ENCODE data around the gene TIMM23. TPM values are rescaled to one million over a fixed set of nuclear protein-coding genes. Genes with fewer than 3 reads are reported as not detected.

TIMM23 gene
- total and polyA plus RNA-seq, 2 donors (not counting 3 experiments of a cell fraction or from before 2014, with no cell fraction given), result 78.1 to 94.6 TPM

GRCh38 chr10:46014683-46015405, 42.6 kb downstream of the TIMM23 start:
- Histone ChIP-seq H3K4me3 (replicated peaks in 1 of 3; ENCODE audit: insufficient read depth in 1 of 3, low read depth in 1 of 3, low read length in 3 of 3) (no peak overlapping the region), H2AFZ (ENCODE audit: low read depth, low read length) (no peak overlapping the region), H3K9ac (replicated peaks; ENCODE audit: extremely low read depth, insufficient read depth, low read length) (no peak overlapping the region), H3K9me3 (replicated peaks; ENCODE audit: control insufficient read depth, insufficient read depth, low read length) (no peaks in the 10 kb centered on the region), H3K27me3 (ENCODE audit: control insufficient read depth in 2 of 2, insufficient read depth in 2 of 2, low read length in 2 of 2) (no peaks in the 10 kb centered on the region), H3K27ac (ENCODE audit: insufficient read depth, low read depth, low read length) (no peak overlapping the region), H3K9me1 (replicated peaks; ENCODE audit: control insufficient read depth, extremely low read depth, insufficient read depth, low read length) (no peaks in the 10 kb centered on the region), H3K4me1 (ENCODE audit: control insufficient read depth, extremely low read depth, insufficient read depth, low read length) (peaks cover 24% of the 10 kb centered on the region), H3K4me2 (ENCODE audit: insufficient read depth, low read length) (no peak overlapping the region), H3K36me3 (ENCODE audit: control insufficient read depth in 2 of 2, extremely low read depth in 1 of 2, insufficient read depth in 2 of 2, low read length in 2 of 2) (peaks cover 21 to 22% of the 10 kb centered on the region in 2 experiments), H3K79me2 (ENCODE audit: control insufficient read depth, insufficient read depth, low read length) (peaks cover 52% of the 10 kb centered on the region), H4K20me1 (replicated peaks; ENCODE audit: control insufficient read depth, extremely low read depth, insufficient read depth, low read length) (no peaks in the 10 kb centered on the region)
- FAIRE-seq (no peak), DNase-seq (ENCODE audit: low read depth, low spot score) (no peak)
- ChIA-PET CTCF (interaction anchor here (0.8 kb wide), 1 partner anchor 8 kb away, joined by 5 read pairs; no protein-coding TSS in a partner anchor), POLR2A (no interaction called here)
- no peak for TF ChIP-seq CTCF (IDR thresholded peaks at IDR 0.05; ENCODE audit: extremely low read depth in 1 of 2, insufficient read depth in 1 of 2, low read depth in 1 of 2, low read length in 2 of 2)
- TF ChIP-seq MAX (IDR thresholded peaks at IDR 0.05; ENCODE audit: insufficient read depth, insufficient read length), result no peak
- TF ChIP-seq GATA2 (IDR thresholded peaks at IDR 0.05; ENCODE audit: insufficient read depth, insufficient read length, low read depth, low read length), result no peak
- intact Hi-C loops (cut with micrococcal nuclease), result no loop called here
- BruUV-seq (replicated peaks), result no TSS peak
- dilution Hi-C loops (cut with MboI; ENCODE audit: extremely low pct_ligation_motif_present, low sequenced_read_pairs), result no loop called here

DNA sequence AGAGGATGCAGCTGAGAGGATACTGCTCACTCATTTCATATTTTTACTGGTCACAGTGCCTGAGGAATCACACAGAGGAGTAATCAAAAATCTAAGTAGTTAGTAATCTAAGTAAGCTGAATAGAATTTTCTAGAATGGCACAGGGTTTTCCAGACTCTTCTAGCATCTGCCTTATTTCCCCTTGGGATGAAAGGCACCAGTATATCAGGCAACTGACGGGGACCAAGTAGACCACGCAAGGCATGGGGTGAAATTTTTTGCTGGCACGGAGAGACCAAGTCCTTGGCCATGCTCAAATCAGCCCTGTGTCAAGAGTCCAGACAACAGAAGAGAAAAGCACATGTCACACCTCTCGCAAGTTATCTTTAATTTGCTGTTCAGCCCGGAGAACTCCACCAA, 43.9 kb downstream of the TIMM23 start:
- no peak for FAIRE-seq
- ChIA-PET POLR2A (interaction anchor here (1.1 kb wide), 1 partner anchor 9 kb away, joined by 3 read pairs; no protein-coding TSS in a partner anchor), CTCF (interaction anchor here (2.3 to 3.9 kb wide), 2 partner anchors 8 to 13 kb away, joined by 11 to 18 read pairs; no protein-coding TSS in a partner anchor)
- H3K9me1 ChIP-seq (replicated peaks; ENCODE audit: control insufficient read depth, extremely low read depth, insufficient read depth, low read length), result no peaks in the 10 kb centered on the region
- no TSS peak for BruUV-seq (replicated peaks)
- no peaks in the 10 kb centered on the region for H4K20me1 ChIP-seq (replicated peaks; ENCODE audit: control insufficient read depth, extremely low read depth, insufficient read depth, low read length)
- H3K4me1 ChIP-seq (ENCODE audit: control insufficient read depth, extremely low read depth, insufficient read depth, low read length), result peaks cover 37% of the 10 kb centered on the region
- H3K27ac ChIP-seq (ENCODE audit: insufficient read depth, low read depth, low read length), result no peak overlapping the region
- H3K79me2 ChIP-seq (ENCODE audit: control insufficient read depth, insufficient read depth, low read length), result peaks cover 66% of the 10 kb centered on the region
- dilution Hi-C loops (cut with MboI; ENCODE audit: extremely low pct_ligation_motif_present, low sequenced_read_pairs) (no loop called here), intact Hi-C loops (cut with micrococcal nuclease) (no loop called here)
- H3K9me3 ChIP-seq (replicated peaks; ENCODE audit: control insufficient read depth, insufficient read depth, low read length), result no peaks in the 10 kb centered on the region
- DNase-seq (ENCODE audit: low read depth, low spot score), result no peak
- H2AFZ ChIP-seq (ENCODE audit: low read depth, low read length), result no peak overlapping the region
- no peak overlapping the region for H3K9ac ChIP-seq (replicated peaks; ENCODE audit: extremely low read depth, insufficient read depth, low read length)
- H3K36me3 ChIP-seq (ENCODE audit: control insufficient read depth in 2 of 2, extremely low read depth in 1 of 2, insufficient read depth in 2 of 2, low read length in 2 of 2), result peaks cover 17 to 22% of the 10 kb centered on the region in 2 experiments
- no peak for TF ChIP-seq JUN (IDR thresholded peaks at IDR 0.05; ENCODE audit: borderline replicate concordance, insufficient read depth, insufficient read length, low read depth)
- TF ChIP-seq POLR2AphosphoS5 (IDR thresholded peaks at IDR 0.05; ENCODE audit: insufficient read depth, low read depth, low read length), result no peak
- TF ChIP-seq GATA2 (IDR thresholded peaks at IDR 0.05; ENCODE audit: insufficient read depth, insufficient read length, low read depth, low read length), result no peak
- TF ChIP-seq EZH2 (IDR thresholded peaks at IDR 0.05; ENCODE audit: borderline replicate concordance, low read depth, low read length, severe bottlenecking), result no peak
- H3K4me3 ChIP-seq (replicated peaks in 1 of 3; ENCODE audit: insufficient read depth in 1 of 3, low read depth in 1 of 3, low read length in 3 of 3), result no peak overlapping the region
- H3K27me3 ChIP-seq (ENCODE audit: control insufficient read depth in 2 of 2, insufficient read depth in 2 of 2, low read length in 2 of 2), result no peaks in the 10 kb centered on the region
- no peak overlapping the region for H3K4me2 ChIP-seq (ENCODE audit: insufficient read depth, low read length)

All from endothelial cell of umbilical vein (primary cell).